ENCODE measurements around the gene GRK3. TPM values are rescaled to one million over a fixed set of nuclear protein-coding genes. Genes with fewer than 3 reads are reported as not detected.
"Not testable (repeated sequence)": the region's sequence is repeated elsewhere in the genome, so short reads cannot be mapped to it uniquely, and the experiment has no call there.

The GRK3 gene
- total RNA-seq, 1 donor from 2014 or later = 1.1 TPM

- no peaks in the 10 kb centered on the region for H3K36me3 Mint-ChIP-seq (ENCODE audit: unreplicated experiment)
- DNase-seq (ENCODE audit: extremely low spot score, unreplicated experiment) = no peak
- H3K27ac Mint-ChIP-seq (ENCODE audit: unreplicated experiment) = no peak overlapping the region
- H3K4me1 Mint-ChIP-seq (ENCODE audit: unreplicated experiment) = peaks cover 3% of the 10 kb centered on the region
- peaks cover 10% of the 10 kb centered on the region for H3K27me3 Mint-ChIP-seq (ENCODE audit: unreplicated experiment)
- no peak for TF ChIP-seq CTCF (IDR thresholded peaks at IDR 0.05)
- H3K4me3 Mint-ChIP-seq (ENCODE audit: unreplicated experiment) = no peak overlapping the region
- no peaks in the 10 kb centered on the region for H3K9me3 Mint-ChIP-seq (ENCODE audit: unreplicated experiment)
These were observed 9.8 kb upstream of the GRK3 start for GRCh38 chr22:25554689-25555088.

DNA sequence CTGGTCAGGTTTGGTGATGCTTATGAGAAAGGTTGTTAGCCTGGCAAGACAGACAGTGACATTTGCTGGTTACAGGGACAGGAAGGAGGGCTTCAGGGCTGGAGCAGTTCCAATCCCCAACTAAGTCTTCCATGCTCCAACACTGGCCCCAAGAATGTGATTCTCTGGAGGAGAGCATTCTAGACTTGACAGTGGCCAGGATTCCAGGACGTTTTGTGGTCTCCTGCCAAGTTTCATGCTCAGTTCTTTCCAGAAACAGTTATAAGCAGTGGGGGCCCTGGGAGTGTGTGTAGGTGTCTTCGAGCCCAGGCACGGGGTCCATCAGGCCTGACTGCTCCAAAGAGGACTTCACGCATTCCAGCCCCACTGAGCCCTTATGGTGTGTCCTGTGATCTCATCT, 8.9 kb upstream of the GRK3 start:
- Mint-ChIP-seq H3K36me3 (ENCODE audit: unreplicated experiment) (no peaks in the 10 kb centered on the region), H3K4me3 (ENCODE audit: unreplicated experiment) (no peak overlapping the region), H3K27me3 (ENCODE audit: unreplicated experiment) (peaks cover 18% of the 10 kb centered on the region), H3K4me1 (ENCODE audit: unreplicated experiment) (peaks cover 3% of the 10 kb centered on the region), H3K9me3 (ENCODE audit: unreplicated experiment) (no peaks in the 10 kb centered on the region), H3K27ac (ENCODE audit: unreplicated experiment) (no peak overlapping the region)
- no peak for TF ChIP-seq CTCF (IDR thresholded peaks at IDR 0.05)
- no peak for DNase-seq (ENCODE audit: extremely low spot score, unreplicated experiment)

DNA sequence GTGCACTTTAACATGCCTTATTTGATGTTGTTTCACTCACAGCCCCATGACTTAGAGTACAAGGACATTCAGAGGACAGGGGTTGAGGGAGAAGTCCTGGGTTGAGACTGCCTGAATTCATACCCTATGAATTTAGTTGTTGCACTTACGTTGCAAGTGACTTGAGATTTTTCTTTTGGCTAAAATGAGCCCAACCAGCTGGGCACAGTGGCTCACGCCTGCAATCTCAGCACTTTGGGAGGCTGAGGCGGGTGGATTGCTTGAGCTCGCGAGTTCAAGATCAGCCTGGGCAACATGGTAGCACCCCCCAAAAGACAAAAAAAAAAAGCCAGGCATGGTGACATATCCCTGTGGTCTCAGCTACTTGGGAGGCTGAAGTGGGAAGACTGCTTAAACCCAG, 7.3 kb upstream of the GRK3 start:
- Mint-ChIP-seq H3K4me3 (ENCODE audit: unreplicated experiment) (no peak overlapping the region), H3K36me3 (ENCODE audit: unreplicated experiment) (no peaks in the 10 kb centered on the region), H3K27ac (ENCODE audit: unreplicated experiment) (no peak overlapping the region), H3K9me3 (ENCODE audit: unreplicated experiment) (no peaks in the 10 kb centered on the region), H3K27me3 (ENCODE audit: unreplicated experiment) (peaks cover 30% of the 10 kb centered on the region), H3K4me1 (ENCODE audit: unreplicated experiment) (peaks cover 1% of the 10 kb centered on the region)
- no peak for DNase-seq (ENCODE audit: extremely low spot score, unreplicated experiment)
- TF ChIP-seq CTCF (IDR thresholded peaks at IDR 0.05) = no peak

- DNase-seq (ENCODE audit: extremely low spot score, unreplicated experiment) = no peak
- Mint-ChIP-seq H3K27me3 (ENCODE audit: unreplicated experiment) (peaks cover 36% of the 10 kb centered on the region), H3K9me3 (ENCODE audit: unreplicated experiment) (no peaks in the 10 kb centered on the region), H3K4me3 (ENCODE audit: unreplicated experiment) (no peak overlapping the region), H3K27ac (ENCODE audit: unreplicated experiment) (no peak overlapping the region), H3K4me1 (ENCODE audit: unreplicated experiment) (no peaks in the 10 kb centered on the region), H3K36me3 (ENCODE audit: unreplicated experiment) (no peaks in the 10 kb centered on the region)
- TF ChIP-seq CTCF (IDR thresholded peaks at IDR 0.05) = no peak
These were observed 6.1 kb upstream of the GRK3 start for GRCh38 chr22:25558341-25558740.

GRCh38 chr22:25559910-25560309, 4.6 kb upstream of the GRK3 start:
- DNase-seq (ENCODE audit: extremely low spot score, unreplicated experiment) = not testable (repeated sequence)

GRCh38 chr22:25561182-25561581, 3.3 kb upstream of the GRK3 start:
- DNase-seq (ENCODE audit: extremely low spot score, unreplicated experiment); H3K4me3 Mint-ChIP-seq (ENCODE audit: unreplicated experiment); H3K27ac Mint-ChIP-seq (ENCODE audit: unreplicated experiment); H3K36me3 Mint-ChIP-seq (ENCODE audit: unreplicated experiment); H3K9me3 Mint-ChIP-seq (ENCODE audit: unreplicated experiment): not testable (repeated sequence)
- peaks cover 46% of the 10 kb centered on the region for H3K27me3 Mint-ChIP-seq (ENCODE audit: unreplicated experiment)
- H3K4me1 Mint-ChIP-seq (ENCODE audit: unreplicated experiment) = peaks cover 15% of the 10 kb centered on the region

More at GRCh38 chr22:25559910-25560309, 4.6 kb upstream of the GRK3 start:
- peaks cover 41% of the 10 kb centered on the region for H3K27me3 Mint-ChIP-seq (ENCODE audit: unreplicated experiment)
- not testable (repeated sequence) for H3K4me1 Mint-ChIP-seq (ENCODE audit: unreplicated experiment); H3K9me3 Mint-ChIP-seq (ENCODE audit: unreplicated experiment); H3K4me3 Mint-ChIP-seq (ENCODE audit: unreplicated experiment); H3K27ac Mint-ChIP-seq (ENCODE audit: unreplicated experiment); H3K36me3 Mint-ChIP-seq (ENCODE audit: unreplicated experiment)

DNA sequence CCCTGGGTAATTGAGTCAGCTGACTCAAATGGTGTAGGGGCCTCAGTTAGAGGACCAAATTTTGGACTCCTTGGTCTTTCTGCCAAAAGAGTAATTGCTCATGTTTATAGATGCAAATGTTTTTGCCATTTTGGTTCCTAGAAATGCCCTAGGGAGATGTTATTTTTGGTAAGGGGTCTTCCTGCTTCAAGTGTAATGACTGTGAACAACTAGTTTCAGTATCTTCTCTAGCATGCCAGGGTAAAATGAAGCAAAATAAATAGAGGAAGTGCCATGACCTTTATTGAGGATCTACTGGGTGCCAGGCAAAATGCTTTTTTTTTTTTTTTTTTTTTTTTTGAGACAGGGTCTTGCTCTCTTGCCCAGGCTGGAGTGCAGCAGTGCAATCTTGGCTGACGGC, 2.5 kb upstream of the GRK3 start:
- Mint-ChIP-seq H3K27me3 (ENCODE audit: unreplicated experiment) (peaks cover 53% of the 10 kb centered on the region), H3K4me1 (ENCODE audit: unreplicated experiment) (peaks cover 15% of the 10 kb centered on the region)
- not testable (repeated sequence) for H3K36me3 Mint-ChIP-seq (ENCODE audit: unreplicated experiment); H3K4me3 Mint-ChIP-seq (ENCODE audit: unreplicated experiment); H3K9me3 Mint-ChIP-seq (ENCODE audit: unreplicated experiment); DNase-seq (ENCODE audit: extremely low spot score, unreplicated experiment); H3K27ac Mint-ChIP-seq (ENCODE audit: unreplicated experiment)

- H3K4me3 Mint-ChIP-seq (ENCODE audit: unreplicated experiment) = peak overlapping the region; percentile 77
- DNase-seq (ENCODE audit: extremely low spot score, unreplicated experiment); H3K36me3 Mint-ChIP-seq (ENCODE audit: unreplicated experiment); H3K27ac Mint-ChIP-seq (ENCODE audit: unreplicated experiment); H3K9me3 Mint-ChIP-seq (ENCODE audit: unreplicated experiment): not testable (repeated sequence)
- peaks cover 61% of the 10 kb centered on the region for H3K27me3 Mint-ChIP-seq (ENCODE audit: unreplicated experiment)
- H3K4me1 Mint-ChIP-seq (ENCODE audit: unreplicated experiment) = peaks cover 15% of the 10 kb centered on the region
These were observed 1.3 kb upstream of the GRK3 start for GRCh38 chr22:25562966-25563760.

All from osteocyte (in vitro differentiated cells).